Measurements from ENCODE around the gene FHOD1. TPM values are rescaled to one million over a fixed set of nuclear protein-coding genes. Genes with fewer than 3 reads are reported as not detected.

FHOD1 gene
- polyA plus RNA-seq, 3 donors: 11.3 to 41.7 (median 33.4) TPM

GRCh38 chr16:67278773-67279295, 31.6 kb upstream of the FHOD1 start:
- no peak overlapping the region for H3K27ac ChIP-seq (ENCODE audit: low read depth, low read length)
- 1% methylated on average over 28 to 42 of the region's 42 CpGs for WGBS, 3 donors

DNA sequence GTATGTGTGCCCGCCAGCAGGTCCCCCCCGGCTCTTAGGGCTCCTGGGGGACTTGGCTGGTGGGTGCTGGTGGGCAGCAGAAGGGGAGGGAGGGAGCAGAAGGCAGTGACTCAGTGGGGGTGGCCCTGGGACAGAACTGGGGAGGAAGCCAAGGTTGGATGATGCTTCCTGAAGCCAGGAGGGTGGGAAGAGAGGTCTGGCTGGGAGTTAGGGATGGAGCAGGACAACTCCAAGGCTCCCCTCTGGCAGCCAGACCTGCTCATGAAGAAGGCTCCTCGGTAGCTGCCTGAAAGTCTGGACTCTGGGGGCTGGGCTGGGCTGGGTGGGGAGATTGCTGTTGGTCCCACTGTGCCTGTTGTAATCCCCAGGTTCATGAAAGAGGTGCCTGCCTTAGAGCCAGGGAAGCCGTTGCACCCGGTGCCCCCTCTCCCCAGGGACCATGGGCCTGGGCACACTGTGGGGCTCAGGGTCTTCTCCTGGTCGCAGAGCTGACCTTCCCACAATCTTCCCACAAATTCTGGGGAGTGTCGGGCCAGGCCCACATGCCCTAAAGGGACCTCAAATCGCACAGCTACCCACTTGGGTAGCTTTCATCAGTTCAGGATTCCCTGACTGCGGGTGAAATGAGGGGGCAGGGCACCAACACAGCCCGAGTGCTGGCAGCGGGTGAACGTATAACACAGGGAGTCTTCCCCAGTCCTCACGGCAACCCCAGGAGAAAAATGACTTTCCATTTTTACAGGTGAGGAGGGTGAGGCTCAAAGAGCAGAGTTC, 30.9 kb upstream of the FHOD1 start:
- 43 to 64% (median 61%) methylated on average over 13 of the region's 13 CpGs for WGBS, 3 donors
- no peak overlapping the region for H3K27ac ChIP-seq (ENCODE audit: low read depth, low read length)

DNA sequence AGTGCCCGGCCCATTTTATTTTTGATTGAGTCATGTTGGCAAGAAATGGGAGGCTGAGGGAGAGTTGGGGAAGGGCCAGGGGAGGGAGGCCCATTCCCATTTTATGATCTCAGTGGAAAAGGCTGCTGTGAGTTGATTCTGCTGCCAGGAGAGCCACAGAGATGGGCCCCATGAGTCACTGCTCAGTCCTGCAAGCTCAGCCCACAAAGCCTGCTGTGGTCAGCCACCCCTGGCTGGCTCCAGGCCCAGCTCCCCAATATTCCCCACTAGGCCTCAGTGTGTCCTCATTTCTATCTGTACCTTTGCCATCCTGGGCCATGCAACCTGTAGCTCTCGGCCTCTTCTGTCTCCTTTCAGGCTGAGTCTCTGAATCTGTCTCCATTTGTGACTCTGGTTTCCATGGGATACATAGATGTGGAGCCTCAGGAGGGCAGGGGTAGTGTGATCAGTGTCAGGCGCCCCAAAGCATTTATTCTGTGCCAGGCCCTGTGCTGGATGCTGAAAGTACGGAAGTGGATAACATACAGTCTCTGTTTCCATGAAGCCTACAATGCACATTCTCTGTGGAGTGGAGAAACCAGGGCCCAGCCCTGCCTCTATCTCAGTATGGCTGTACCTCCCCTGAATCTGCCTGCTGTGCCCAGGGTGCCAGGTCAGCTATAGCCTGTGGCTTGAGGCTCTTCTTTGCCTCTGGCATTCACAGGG, 30.2 kb upstream of the FHOD1 start:
- 77 to 87% (median 79%) methylated on average over 4 of the region's 4 CpGs for WGBS, 3 donors
- H3K27ac ChIP-seq (ENCODE audit: low read depth, low read length): no peak overlapping the region

DNA sequence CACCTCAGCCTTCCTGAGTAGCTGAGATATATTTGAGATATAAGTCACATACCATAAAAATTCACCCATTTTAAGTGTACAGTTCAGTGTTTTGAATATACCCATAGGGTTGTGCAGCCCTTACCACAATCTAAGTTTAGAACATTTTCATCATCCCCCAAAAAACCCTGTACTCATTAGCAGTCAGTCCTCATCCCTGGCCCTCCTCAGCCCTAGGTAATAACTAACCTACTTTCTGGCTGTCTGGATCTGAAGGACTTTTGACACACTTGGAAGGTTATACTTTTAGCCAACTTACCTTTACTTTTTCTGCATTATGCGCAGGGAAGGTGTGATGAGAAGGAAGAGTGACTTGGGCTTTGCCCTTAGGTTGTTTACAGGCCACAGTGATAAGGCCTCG, 28.0 kb upstream of the FHOD1 start:
- WGBS, 3 donors: 81 to 95% (median 84%) methylated on average over 2 of the region's 2 CpGs

GRCh38 chr16:67271446-67271845, 24.2 kb upstream of the FHOD1 start:
- 94 to 96% (median 94%) methylated on average over 4 of the region's 4 CpGs for WGBS, 3 donors

More for the DNA sequence above, 28.0 kb upstream of the FHOD1 start:
- H3K27ac ChIP-seq (ENCODE audit: low read depth, low read length): no peak overlapping the region

DNA sequence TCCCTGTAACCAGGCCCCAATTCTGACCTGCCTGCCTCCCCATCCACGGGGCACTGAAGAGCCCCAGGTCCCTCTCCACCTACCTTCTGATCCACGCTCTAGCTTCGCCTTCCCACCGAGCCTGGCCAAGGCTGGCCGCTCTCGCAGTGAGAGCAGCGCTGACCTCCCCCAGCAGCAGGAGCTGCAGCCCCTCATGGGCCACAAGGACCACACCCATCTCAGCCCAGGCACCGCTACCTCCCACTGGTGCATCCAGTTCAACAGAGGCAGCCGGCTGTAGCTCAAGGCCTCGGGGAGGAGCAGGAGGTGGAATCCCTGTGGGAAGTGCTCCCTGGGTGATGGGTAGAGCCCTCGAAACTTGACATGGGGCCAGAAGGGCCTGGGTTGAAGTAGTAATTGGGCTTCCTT, 23.7 kb upstream of the FHOD1 start:
- H3K27ac ChIP-seq (ENCODE audit: low read depth, low read length): no peak overlapping the region
- 76 to 89% (median 87%) methylated on average over 11 of the region's 11 CpGs for WGBS, 3 donors

More at GRCh38 chr16:67271446-67271845, 24.2 kb upstream of the FHOD1 start:
- H3K27ac ChIP-seq (ENCODE audit: low read depth, low read length): no peak overlapping the region

GRCh38 chr16:67269766-67270165, 22.5 kb upstream of the FHOD1 start:
- 46 to 50% (median 47%) methylated on average over 5 of the region's 5 CpGs for WGBS, 3 donors

DNA sequence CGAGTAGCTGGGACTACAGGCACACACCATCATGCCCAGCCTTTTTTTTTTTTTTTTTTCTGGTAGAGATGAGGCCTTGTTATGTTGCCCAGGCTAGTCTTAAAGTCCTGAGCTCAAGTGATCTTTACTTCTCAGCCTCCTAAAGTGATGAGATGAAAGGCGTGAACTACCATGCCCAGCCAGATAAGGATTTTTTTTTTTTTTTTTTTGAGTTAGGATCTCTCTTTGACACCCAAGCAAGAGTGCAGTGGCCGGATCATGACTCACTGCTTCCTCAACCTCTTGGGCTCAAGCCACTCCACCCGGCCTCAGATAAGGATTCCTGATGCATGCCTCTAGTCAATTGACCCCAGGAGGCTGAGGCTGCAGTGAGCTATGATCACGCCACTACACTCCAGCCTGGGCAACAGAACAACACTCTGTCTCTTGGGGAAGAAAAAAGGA, 20.9 kb upstream of the FHOD1 start:
- 44 to 51% (median 49%) methylated on average over 5 of the region's 5 CpGs for WGBS, 3 donors
- no peak overlapping the region for H3K27ac ChIP-seq (ENCODE audit: low read depth, low read length)

More at GRCh38 chr16:67269766-67270165, 22.5 kb upstream of the FHOD1 start:
- H3K27ac ChIP-seq (ENCODE audit: low read depth, low read length): no peak overlapping the region

DNA sequence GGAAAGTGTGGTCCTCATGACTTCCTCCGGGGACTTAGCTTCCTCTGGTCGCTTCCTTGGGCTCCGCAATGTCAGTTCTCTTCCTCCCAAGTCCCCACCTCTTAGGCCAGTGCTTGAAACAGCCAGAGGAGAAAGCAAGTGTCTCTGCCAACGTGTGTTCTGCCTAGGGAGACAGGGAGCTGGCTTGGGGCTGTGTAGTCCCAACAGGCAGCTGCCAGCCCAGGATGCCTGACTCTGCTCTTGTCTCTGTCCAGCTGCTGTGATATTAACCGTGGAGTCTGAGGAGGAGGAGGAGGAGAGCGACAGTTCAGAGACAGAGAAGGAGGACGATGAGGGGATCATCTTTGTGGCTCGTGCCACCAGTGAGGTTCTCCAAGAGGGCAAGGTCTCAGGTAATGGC, 18.6 kb upstream of the FHOD1 start:
- H3K27ac ChIP-seq (ENCODE audit: low read depth, low read length): no peak overlapping the region
- 59 to 78% (median 64%) methylated on average over 8 of the region's 8 CpGs for WGBS, 3 donors

GRCh38 chr16:67264866-67265265, 17.6 kb upstream of the FHOD1 start:
- no peak overlapping the region for H3K27ac ChIP-seq (ENCODE audit: low read depth, low read length)
- WGBS, 3 donors: 85 to 92% (median 91%) methylated on average over 5 of the region's 5 CpGs

- whole genome bisulfite sequencing, 3 donors: 77 to 80% (median 78%) methylated on average over 9 of the region's 9 CpGs
- no peak overlapping the region for H3K27ac ChIP-seq (ENCODE audit: low read depth, low read length)
Observed at GRCh38 chr16:67264277-67264676, 17.0 kb upstream of the FHOD1 start.

GRCh38 chr16:67263201-67263600, 15.9 kb upstream of the FHOD1 start:
- no peak overlapping the region for H3K27ac ChIP-seq (ENCODE audit: low read depth, low read length)
- WGBS, 3 donors: 77 to 90% (median 89%) methylated on average over 3 of the region's 3 CpGs

DNA sequence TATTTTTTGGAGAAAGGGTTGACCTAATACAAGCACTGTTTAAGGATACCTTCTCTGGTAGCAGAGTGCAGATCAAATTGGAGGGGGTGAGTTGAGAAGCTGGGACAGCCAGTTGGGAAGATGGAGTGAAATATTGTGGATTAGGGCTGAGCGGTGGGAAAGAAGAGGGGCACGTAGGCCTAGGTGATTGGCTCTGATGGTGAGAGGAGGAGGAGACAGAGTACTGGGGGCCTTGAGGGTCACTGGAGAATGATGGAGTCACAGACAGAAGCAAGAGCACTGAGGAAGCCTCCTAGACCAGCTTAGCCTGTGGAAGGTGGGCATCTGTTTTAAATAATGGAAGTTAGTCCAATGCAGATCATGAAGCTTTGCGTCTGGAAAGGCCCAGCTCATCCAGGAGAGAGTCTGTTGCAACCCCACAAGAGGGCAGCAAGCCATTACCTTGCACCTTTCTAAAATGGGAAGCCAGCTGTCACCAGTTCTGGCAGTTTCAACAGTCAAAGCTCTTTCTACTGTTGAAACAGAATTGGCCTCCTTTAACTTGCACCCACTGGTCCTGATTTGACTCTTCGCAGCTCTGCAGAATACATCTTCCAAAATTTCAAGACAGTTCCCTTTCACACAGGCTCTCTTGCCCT, 13.3 kb upstream of the FHOD1 start:
- no peak overlapping the region for H3K27ac ChIP-seq (ENCODE audit: low read depth, low read length)
- 72 to 81% (median 76%) methylated on average over 4 of the region's 4 CpGs for WGBS, 3 donors

- 87 to 95% (median 94%) methylated on average over 12 of the region's 12 CpGs for WGBS, 3 donors
- H3K27ac ChIP-seq (ENCODE audit: low read depth, low read length): no peak overlapping the region
Observed at GRCh38 chr16:67259705-67260104, 12.4 kb upstream of the FHOD1 start.

GRCh38 chr16:67258161-67258835, 11.0 kb upstream of the FHOD1 start:
- H3K27ac ChIP-seq (ENCODE audit: low read depth, low read length): no peak overlapping the region
- WGBS, 3 donors: 67 to 84% (median 83%) methylated on average over 11 of the region's 11 CpGs

DNA sequence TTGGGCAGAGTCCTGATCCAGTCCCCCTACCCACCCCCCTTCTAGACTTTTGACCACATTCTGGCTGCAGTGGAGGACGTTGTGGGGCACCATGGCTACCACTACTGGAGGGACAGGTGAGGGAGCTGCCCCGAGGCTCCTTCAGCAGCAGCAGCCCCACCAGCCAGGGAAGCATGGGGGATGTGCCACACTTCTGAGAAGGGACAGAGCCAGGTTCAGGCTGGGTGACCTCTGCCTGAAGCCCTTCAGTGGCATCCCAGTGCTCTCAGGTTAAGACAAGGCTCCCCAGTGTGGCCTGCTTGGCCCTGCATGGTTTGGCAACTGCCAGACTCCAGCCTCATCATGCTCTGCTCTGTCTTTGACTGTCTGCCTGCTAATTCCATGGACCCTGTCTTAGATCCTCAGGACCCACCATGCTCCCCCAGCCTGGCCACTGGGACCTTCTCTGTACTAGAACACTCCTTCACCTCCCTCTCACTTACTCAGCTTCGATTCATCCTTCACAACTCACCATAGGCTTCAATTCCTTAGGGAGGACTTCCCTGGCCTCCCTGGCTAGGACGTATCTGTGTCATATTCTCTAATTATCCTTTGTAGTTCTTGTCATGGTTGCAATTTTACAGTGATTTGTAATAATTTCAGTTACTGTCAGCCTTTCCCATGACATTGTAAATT, 10.3 kb upstream of the FHOD1 start:
- WGBS, 3 donors: 79 to 87% (median 81%) methylated on average over 4 of the region's 4 CpGs
- no peak overlapping the region for H3K27ac ChIP-seq (ENCODE audit: low read depth, low read length)

- no peak overlapping the region for H3K27ac ChIP-seq (ENCODE audit: low read depth, low read length)
- WGBS, 3 donors: 83 to 97% (median 95%) methylated on average over 11 of the region's 11 CpGs
Observed at GRCh38 chr16:67256701-67257230, 9.5 kb upstream of the FHOD1 start.
